Measurements from ENCODE around the gene NUMBL.

GRCh38 chr19:40659116-40659515, 31.3 kb downstream of the NUMBL start:
- TF ChIP-seq CTCF (conservative IDR thresholded peaks at IDR 0.05; ENCODE audit: low read depth, low read length) (no peak), EZH2 (IDR thresholded peaks at IDR 0.05; ENCODE audit: borderline replicate concordance, low read depth, low read length, poor library complexity, severe bottlenecking) (no peak)
